T-helper 2 cell treated with Interferon-gamma antibody and Interleukin-4, amounts not matched to agents 100 ng/mL and 5 ng/mL, for 36 hours (primary cell): Measurements from ENCODE around the gene RPL35A. TPM values are rescaled to one million over a fixed set of nuclear protein-coding genes. Genes with fewer than 3 reads are reported as not detected.

Experiments
- intact Hi-C: fragments of 100-400 bp; cut with micrococcal nuclease; formaldehyde crosslinking; loops from one replicate; pipeline ENCODE4 v1.15.1; 2023
- total RNA-seq: library from RNA; stranded (reverse); gene quantifications from 2 replicates; pipeline ENCODE4 v1.2.3, GENCODE V29; 2022

Gene RPL35A
- total RNA-seq, 1 donor from 2014 or later, result 1,079 TPM

DNA sequence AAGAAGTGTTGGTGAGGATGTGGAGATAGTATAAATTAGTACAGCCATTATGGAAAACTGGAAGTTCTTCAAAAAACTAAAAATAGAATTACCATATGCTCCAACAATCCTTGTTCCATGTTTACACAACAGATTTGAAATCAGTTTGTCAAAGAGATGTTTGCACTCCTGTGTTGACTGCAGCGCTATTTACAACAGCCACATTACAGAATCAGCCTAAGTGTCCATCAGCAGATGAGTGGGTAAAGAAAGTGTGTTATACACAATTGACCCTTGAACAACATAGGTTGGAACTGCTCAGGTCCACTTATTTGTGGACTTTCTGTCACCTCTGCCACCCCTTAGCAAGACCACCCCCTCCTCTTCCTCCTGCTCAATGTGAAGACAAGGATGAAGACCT is 44.7 kb downstream of the RPL35A start:
- intact Hi-C loops, result no loop called here

DNA sequence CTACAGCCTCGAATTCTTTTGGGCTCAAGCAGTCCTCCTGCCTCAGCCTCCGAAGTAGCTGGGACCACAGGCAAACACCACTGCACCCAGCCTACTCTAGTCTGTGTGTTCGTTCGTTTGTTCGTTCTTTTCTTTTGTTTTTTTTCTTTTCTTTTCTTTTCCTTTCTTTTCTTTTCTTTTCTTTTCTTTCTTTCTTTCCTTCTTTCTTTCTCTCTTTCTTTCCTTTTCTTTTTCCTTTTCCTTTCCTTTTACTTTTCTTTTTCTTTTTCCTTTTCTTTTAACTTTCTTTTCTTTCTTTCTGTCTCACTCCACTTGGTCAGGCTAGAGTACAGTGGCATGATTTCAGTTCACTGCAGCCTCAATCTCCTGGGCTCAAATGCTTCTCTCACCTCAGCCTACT is 46.9 kb downstream of the RPL35A start:
- intact Hi-C loops, result no loop called here

GRCh38 chr3:197997936-197998335 is 47.9 kb downstream of the RPL35A start:
- intact Hi-C loops, result no loop called here

Other genes with a start within 250 kb of the RPL35A start
- 39.5 and 40.3 TPM in 2 replicates for gene RUBCN, start 213.3 kb upstream of the RPL35A start, total RNA-seq
- gene FYTTD1, start 200.3 kb upstream of the RPL35A start, total RNA-seq, result 42.9 and 43.3 TPM in 2 replicates
- 54.4 and 57.9 TPM in 2 replicates for gene LRCH3, start 158.9 kb upstream of the RPL35A start, total RNA-seq
- 1.9 and 2.7 TPM in 2 replicates for gene LMLN, start 10.0 kb downstream of the RPL35A start, total RNA-seq